Measurements from ENCODE around the gene KRT73. TPM values are rescaled to one million over a fixed set of nuclear protein-coding genes. Genes with fewer than 3 reads are reported as not detected.

The KRT73 gene
- total and polyA plus RNA-seq, 2 of the 8 experiments (the other 6 are each of a cell fraction or from before 2014, with no cell fraction given) = not detected

GRCh38 chr12:52614381-52615207 is 3.8 kb downstream of the KRT73 start:
- Histone ChIP-seq H2BK120ac (replicated peaks; ENCODE audit: low read depth, low read length) (no peak overlapping the region), H3K18ac (ENCODE audit: extremely low read depth, low read length) (no peak overlapping the region), H4K91ac (replicated peaks; ENCODE audit: insufficient read length, low read length) (no peak overlapping the region), H2BK12ac (ENCODE audit: low read depth, low read length) (no peak overlapping the region), H2BK15ac (ENCODE audit: low read length) (no peak overlapping the region), H3K79me2 (ENCODE audit: control insufficient read depth in 1 of 2, insufficient read depth in 2 of 2, low read length in 2 of 2) (no peaks in the 10 kb centered on the region), H3K79me1 (ENCODE audit: low read depth, low read length) (no peaks in the 10 kb centered on the region), H2AFZ (ENCODE audit: low read length) (no peak overlapping the region), H2AK5ac (ENCODE audit: low read depth, low read length) (no peak overlapping the region), H4K5ac (ENCODE audit: insufficient read length, low read depth, low read length) (no peak overlapping the region), H2BK20ac (ENCODE audit: low read length) (no peak overlapping the region), H3K14ac (ENCODE audit: insufficient read length) (no peak overlapping the region), H4K20me1 (replicated peaks in 1 of 2; ENCODE audit: control insufficient read depth in 1 of 2, insufficient read depth in 2 of 2, low read length in 2 of 2) (no peaks in the 10 kb centered on the region), H3K23me2 (ENCODE audit: low read depth, low read length) (no peaks in the 10 kb centered on the region), H3K56ac (replicated peaks; ENCODE audit: insufficient read length, low read depth, low read length) (no peak overlapping the region), H3K4me2 (ENCODE audit: insufficient read depth in 1 of 2, low read depth in 2 of 2, low read length in 2 of 2) (no peak overlapping the region), H3K36me3 (ENCODE audit: control insufficient read depth in 2 of 4, insufficient read depth in 4 of 4, low read length in 3 of 4) (no peaks in the 10 kb centered on the region), H3K4ac (replicated peaks; ENCODE audit: insufficient read length, low read depth, low read length) (no peak overlapping the region), H3K9ac (replicated peaks in 1 of 4; ENCODE audit: extremely low read depth in 1 of 4, low read depth in 3 of 4, low read length in 3 of 4) (no peak overlapping the region), H3K9me3 (ENCODE audit: insufficient read depth in 2 of 2, low read depth in 1 of 2, low read length in 1 of 2) (no peaks in the 10 kb centered on the region), H3K27me3 (replicated peaks in 1 of 4; ENCODE audit: control insufficient read depth in 3 of 4, extremely low read depth in 1 of 4, insufficient read depth in 3 of 4, low read length in 3 of 4) (no peaks in the 10 kb centered on the region), H3K23ac (ENCODE audit: insufficient read length) (no peak overlapping the region), H3K4me1 (replicated peaks in 1 of 4; ENCODE audit: control insufficient read depth in 3 of 4, insufficient read depth in 4 of 4, low read length in 3 of 4) (peaks cover 0 to 3% (median 0%) of the 10 kb centered on the region in 4 experiments; a peak in 1 of 7 replicates), H3K4me3 (ENCODE audit: extremely low read depth in 1 of 4, insufficient read depth in 2 of 4, low read depth in 3 of 4, low read length in 4 of 4) (no peak overlapping the region), H2BK5ac (ENCODE audit: low read depth, low read length) (no peak overlapping the region), H3K27ac (ENCODE audit: low read depth, low read length) (no peak overlapping the region), H4K8ac (ENCODE audit: extremely low read depth, insufficient read depth, low read length) (no peak overlapping the region)
- DNase-seq (ENCODE audit: low read depth in 1 of 2, low spot score in 2 of 2) (peak in 1 of 2 experiments; percentile 16), FAIRE-seq (no peak)
- ChIA-PET CTCF (ENCODE audit: partially characterized antibody) (interaction anchor here (1.0 kb wide), 2 partner anchors 92 to 255 kb away, joined by 3 read pairs; no protein-coding TSS in a partner anchor), POLR2A (ENCODE audit: partially characterized antibody) (no interaction called here)
- WGBS, 2 experiments (ENCODE audit: extremely low coverage in 1 of 2, insufficient coverage in 1 of 2, insufficient read length in 1 of 2, insufficient replicate concordance in 2 of 2, low coverage in 1 of 2, low lambda C conversion rate in 2 of 2, missing lambda C conversion rate in 1 of 2) = 88% methylated on average over 10 of the region's 10 CpGs; no CpG with 5 or more reads in 1 of the 2 experiments
- no peak for TF ChIP-seq HDAC2 (IDR thresholded peaks at IDR 0.05; ENCODE audit: borderline replicate concordance in 1 of 2, low read depth in 2 of 2, low read length in 2 of 2)
- no peak for TF ChIP-seq SP4 (IDR thresholded peaks at IDR 0.05; ENCODE audit: low read length)
- no peak for TF ChIP-seq KDM5A (IDR thresholded peaks at IDR 0.05; ENCODE audit: low read length)
- TF ChIP-seq FOSL1 (IDR thresholded peaks at IDR 0.05; ENCODE audit: insufficient read depth, low read depth, low read length) = no peak
- TF ChIP-seq NRF1 (IDR thresholded peaks at IDR 0.05; ENCODE audit: low read depth, low read length) = no peak
- TF ChIP-seq CBX8 (IDR thresholded peaks at IDR 0.05; ENCODE audit: borderline replicate concordance, low read depth, low read length) = no peak
- no peak for TF ChIP-seq YY1 (IDR thresholded peaks at IDR 0.05; ENCODE audit: low read depth, low read length)
- TF ChIP-seq E2F6 (IDR thresholded peaks at IDR 0.05) = no peak
- TF ChIP-seq EP300 (IDR thresholded peaks at IDR 0.05; ENCODE audit: borderline replicate concordance in 1 of 2, low read depth in 2 of 2, low read length in 2 of 2) = no peak
- no peak for TF ChIP-seq SP2 (IDR thresholded peaks at IDR 0.05; ENCODE audit: low read length)
- TF ChIP-seq MAFK (IDR thresholded peaks at IDR 0.05; ENCODE audit: low read depth, low read length) = no peak
- no peak for TF ChIP-seq SIX5 (IDR thresholded peaks at IDR 0.05; ENCODE audit: low read depth, low read length)

Measured in H1 (cell line).